Fibroblast of lung (primary cell): ENCODE data around the gene B3GAT3.

Experiments used
- EZH2 ChIP-seq: IDR thresholded peaks from 2 replicates; pipeline ENCODE4 v1.5.1; 2012; ENCODE audit warnings: low read length, control low read depth, mild to moderate bottlenecking; ENCODE audit errors: missing control alignments
- TF ChIP-seq, protein P1 (sequence below), 2 donors: IDR thresholded peaks in 1 of 2; conservative IDR thresholded peaks in 1 of 2; 1 replicate in 1 of 2; 2 replicates in 1 of 2; pipeline ENCODE4 v1.5.1; 2011 to 2012; ENCODE audit warnings: low read length in 2 of 2, control low read depth in 1 of 2, inconsistent platforms in 1 of 2, low read depth in 1 of 2, mild to moderate bottlenecking in 1 of 2

DNA sequence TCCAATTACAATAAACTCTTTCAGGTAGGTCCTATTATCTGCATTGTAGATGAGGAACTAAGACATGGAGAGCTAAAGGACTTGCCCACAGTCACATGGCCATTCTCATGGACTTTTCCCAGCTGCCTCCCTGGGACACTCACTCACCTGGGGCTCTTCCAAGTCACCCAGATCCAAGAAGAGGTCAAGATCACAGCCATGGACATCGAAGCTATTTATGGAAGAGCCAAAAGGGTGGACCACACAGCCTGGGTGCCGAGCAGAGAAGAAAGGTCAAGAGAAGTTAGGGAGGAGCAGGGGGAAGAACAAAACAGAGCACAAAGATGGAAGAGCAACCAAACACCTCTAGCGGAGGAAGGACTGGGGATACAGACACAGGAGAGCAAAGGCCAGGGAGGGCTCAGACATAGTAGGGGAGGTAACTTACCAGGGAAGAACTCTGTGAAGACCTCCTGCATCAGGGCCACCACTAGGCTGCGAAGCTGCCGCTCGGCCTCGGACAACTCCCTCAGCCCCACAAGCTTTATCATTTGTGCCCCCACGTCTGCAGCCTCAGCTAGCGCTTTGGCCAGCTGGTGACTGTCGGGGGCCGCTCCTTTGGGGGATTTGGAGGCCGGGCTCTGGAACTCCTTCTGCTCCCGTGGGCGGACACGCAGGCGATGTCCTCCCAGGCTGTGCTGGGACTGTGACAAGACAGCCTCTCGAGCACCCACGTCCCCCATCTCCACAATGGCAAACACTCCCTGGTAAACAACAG is 40.6 kb downstream of the B3GAT3 start:
- TF ChIP-seq EZH2 = no peak
- TF ChIP-seq, protein P1, sequence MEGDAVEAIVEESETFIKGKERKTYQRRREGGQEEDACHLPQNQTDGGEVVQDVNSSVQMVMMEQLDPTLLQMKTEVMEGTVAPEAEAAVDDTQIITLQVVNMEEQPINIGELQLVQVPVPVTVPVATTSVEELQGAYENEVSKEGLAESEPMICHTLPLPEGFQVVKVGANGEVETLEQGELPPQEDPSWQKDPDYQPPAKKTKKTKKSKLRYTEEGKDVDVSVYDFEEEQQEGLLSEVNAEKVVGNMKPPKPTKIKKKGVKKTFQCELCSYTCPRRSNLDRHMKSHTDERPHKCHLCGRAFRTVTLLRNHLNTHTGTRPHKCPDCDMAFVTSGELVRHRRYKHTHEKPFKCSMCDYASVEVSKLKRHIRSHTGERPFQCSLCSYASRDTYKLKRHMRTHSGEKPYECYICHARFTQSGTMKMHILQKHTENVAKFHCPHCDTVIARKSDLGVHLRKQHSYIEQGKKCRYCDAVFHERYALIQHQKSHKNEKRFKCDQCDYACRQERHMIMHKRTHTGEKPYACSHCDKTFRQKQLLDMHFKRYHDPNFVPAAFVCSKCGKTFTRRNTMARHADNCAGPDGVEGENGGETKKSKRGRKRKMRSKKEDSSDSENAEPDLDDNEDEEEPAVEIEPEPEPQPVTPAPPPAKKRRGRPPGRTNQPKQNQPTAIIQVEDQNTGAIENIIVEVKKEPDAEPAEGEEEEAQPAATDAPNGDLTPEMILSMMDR (conservative IDR thresholded peaks at IDR 0.05 in 1 of 2, IDR thresholded peaks at IDR 0.05 in 1 of 2; ENCODE audit: low read depth in 1 of 2, low read length in 2 of 2) = no peak
